Hepatocyte (in vitro differentiated cells): ENCODE data around the gene STX1A. TPM values are rescaled to one million over a fixed set of nuclear protein-coding genes. Genes with fewer than 3 reads are reported as not detected.

Experiments
- DNase-seq: peaks from one replicate; pipeline ENCODE4 v3.0.0-alpha.2; 2016; ENCODE audit warnings: low spot score
- H2AFZ ChIP-seq: fragments of 200-600 bp; sonication (generic); 2 replicates; pipeline ENCODE4 v1.6.0; 2016; ENCODE audit warnings: antibody characterized with exemption, mild to moderate bottlenecking
- H3K27ac ChIP-seq: fragments of 200-600 bp; sonication (generic); 2 replicates; pipeline ENCODE4 v1.5.1; 2016; ENCODE audit warnings: mild to moderate bottlenecking
- H3K27me3 ChIP-seq: fragments of 200-600 bp; sonication (generic); 2 replicates; pipeline ENCODE4 v1.6.1; 2016
- H3K36me3 ChIP-seq: fragments of 200-600 bp; sonication (generic); replicated peaks from 2 replicates; pipeline ENCODE4 v1.5.1; 2016; ENCODE audit warnings: low read depth; ENCODE audit not compliant: insufficient read depth
- H3K4me1 ChIP-seq: fragments of 200-600 bp; sonication (generic); 2 replicates; pipeline ENCODE4 v1.5.1; 2016; ENCODE audit warnings: mild to moderate bottlenecking, moderate library complexity; ENCODE audit not compliant: insufficient read depth
- H3K4me2 ChIP-seq: fragments of 200-600 bp; sonication (generic); 2 replicates; pipeline ENCODE4 v1.6.0; 2016
- H3K4me3 ChIP-seq: fragments of 200-600 bp; sonication (generic); 2 replicates; pipeline ENCODE4 v1.5.1; 2016; ENCODE audit warnings: mild to moderate bottlenecking
- H3K79me2 ChIP-seq: fragments of 200-600 bp; sonication (generic); 2 replicates; pipeline ENCODE4 v1.6.0; 2017; ENCODE audit warnings: mild to moderate bottlenecking
- H3K9me2 ChIP-seq: fragments of 200-600 bp; sonication (generic); replicated peaks from 2 replicates; pipeline ENCODE4 v1.6.0; 2017; ENCODE audit warnings: mild to moderate bottlenecking; ENCODE audit not compliant: insufficient read depth
- H3K9me3 ChIP-seq: fragments of 200-600 bp; sonication (generic); 2 replicates; pipeline ENCODE4 v1.5.1; 2016; ENCODE audit warnings: low read depth, mild to moderate bottlenecking
- H4K20me1 ChIP-seq: fragments of 200-600 bp; sonication (generic); 2 replicates; pipeline ENCODE4 v1.6.0; 2016; ENCODE audit warnings: mild to moderate bottlenecking; ENCODE audit not compliant: insufficient read depth, poor library complexity, severe bottlenecking
- EZH2 ChIP-seq: fragments of 200-600 bp; sonication (generic); IDR thresholded peaks from 2 replicates; pipeline ENCODE4 v1.6.1; 2016; ENCODE audit warnings: antibody characterized with exemption, mild to moderate bottlenecking, borderline replicate concordance
- EZH2phosphoT487 ChIP-seq: fragments of 200-600 bp; sonication (generic); IDR thresholded peaks from one replicate; pipeline ENCODE4 v1.6.1; 2018; ENCODE audit warnings: antibody characterized with exemption, mild to moderate bottlenecking, low read depth, moderate library complexity; ENCODE audit not compliant: unreplicated experiment, severe bottlenecking
- WGBS: methylation state at CpG from one replicate; pipeline ENCODE4 v1.1.6; 2016; ENCODE audit warnings: low lambda C conversion rate; ENCODE audit errors: missing lambda C conversion rate; 5-methylcytosine and 5-hydroxymethylcytosine counted together
- polyA plus RNA-seq: library from polyadenylated mRNA; unstranded; fragments of >200 nt; fragmentation: Nextera tagmentation; extraction: Ambion mirVana; gene quantifications from 2 replicates; pipeline ENCODE4 v1.2.1, GENCODE V29; 2016
- total RNA-seq: library from RNA; depleted of rRNA; stranded (reverse); fragments of >200 nt; gene quantifications from 2 replicates; pipeline ENCODE4 v1.2.3, GENCODE V29; 2014
- TF ChIP-seq, protein P1 (sequence below): fragments of 200-600 bp; sonication (generic); IDR thresholded peaks from 2 replicates; pipeline ENCODE4 v1.5.1; 2016; ENCODE audit warnings: antibody characterized with exemption, mild to moderate bottlenecking; ENCODE audit not compliant: poor library complexity

The STX1A gene
- total and polyA plus RNA-seq, 2 experiments from 2014 or later, result 22.8 to 27.1 TPM

DNA sequence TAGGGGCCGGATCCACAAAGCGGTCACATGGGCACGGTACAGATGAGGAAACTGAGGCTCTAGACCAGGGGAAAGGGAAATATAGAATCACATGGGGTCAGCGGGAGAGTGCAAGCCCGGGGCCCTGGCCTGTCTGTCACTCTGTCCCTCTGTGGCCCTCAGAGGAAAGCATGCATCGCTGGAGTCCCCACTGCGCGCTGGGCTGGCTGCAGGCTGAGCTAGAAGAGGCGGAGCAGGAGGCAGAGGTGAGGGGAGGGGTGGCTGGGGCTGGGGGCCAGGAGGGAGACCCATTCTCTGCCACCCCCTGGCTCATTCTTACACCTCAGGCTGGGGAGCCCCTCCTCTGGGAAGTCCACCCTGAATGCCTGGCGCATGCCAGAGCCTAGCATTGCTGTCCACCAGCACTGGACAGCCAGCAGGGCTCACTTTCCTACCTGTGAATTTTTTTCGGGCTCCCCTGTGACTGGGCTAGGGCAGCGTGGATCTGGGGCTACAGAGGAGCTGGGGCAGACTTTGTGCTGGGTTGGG lies 49.5 kb downstream of the STX1A start:
- H4K20me1 ChIP-seq, result no peaks in the 10 kb centered on the region
- H3K27me3 ChIP-seq, result no peaks in the 10 kb centered on the region
- no peaks in the 10 kb centered on the region for H3K36me3 ChIP-seq

DNA sequence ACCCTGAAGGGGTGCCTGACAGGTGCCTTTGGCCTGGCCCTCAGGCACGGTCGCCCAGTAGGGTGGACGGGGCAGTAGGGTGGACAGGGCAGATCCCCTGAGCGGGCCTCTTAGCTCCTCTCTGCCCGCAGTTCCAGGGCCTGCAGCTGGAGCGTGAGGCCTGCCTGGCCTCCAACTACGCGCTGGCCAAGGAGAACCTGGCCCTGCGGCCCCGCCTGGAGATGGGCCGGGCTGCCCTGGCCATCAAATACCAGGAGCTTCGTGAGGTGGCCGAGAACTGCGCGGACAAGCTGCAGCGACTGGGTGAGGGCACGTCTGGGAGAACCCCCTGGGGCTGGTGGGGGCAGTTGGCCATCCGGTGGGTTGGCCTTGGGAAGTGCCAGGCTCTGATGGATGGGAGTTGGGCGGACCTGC lies 50.2 kb downstream of the STX1A start:
- TF ChIP-seq EZH2 (no peak), EZH2phosphoT487 (no peak)
- TF ChIP-seq, protein P1, sequence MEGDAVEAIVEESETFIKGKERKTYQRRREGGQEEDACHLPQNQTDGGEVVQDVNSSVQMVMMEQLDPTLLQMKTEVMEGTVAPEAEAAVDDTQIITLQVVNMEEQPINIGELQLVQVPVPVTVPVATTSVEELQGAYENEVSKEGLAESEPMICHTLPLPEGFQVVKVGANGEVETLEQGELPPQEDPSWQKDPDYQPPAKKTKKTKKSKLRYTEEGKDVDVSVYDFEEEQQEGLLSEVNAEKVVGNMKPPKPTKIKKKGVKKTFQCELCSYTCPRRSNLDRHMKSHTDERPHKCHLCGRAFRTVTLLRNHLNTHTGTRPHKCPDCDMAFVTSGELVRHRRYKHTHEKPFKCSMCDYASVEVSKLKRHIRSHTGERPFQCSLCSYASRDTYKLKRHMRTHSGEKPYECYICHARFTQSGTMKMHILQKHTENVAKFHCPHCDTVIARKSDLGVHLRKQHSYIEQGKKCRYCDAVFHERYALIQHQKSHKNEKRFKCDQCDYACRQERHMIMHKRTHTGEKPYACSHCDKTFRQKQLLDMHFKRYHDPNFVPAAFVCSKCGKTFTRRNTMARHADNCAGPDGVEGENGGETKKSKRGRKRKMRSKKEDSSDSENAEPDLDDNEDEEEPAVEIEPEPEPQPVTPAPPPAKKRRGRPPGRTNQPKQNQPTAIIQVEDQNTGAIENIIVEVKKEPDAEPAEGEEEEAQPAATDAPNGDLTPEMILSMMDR, result no peak
- H3K27ac ChIP-seq, result no peak overlapping the region
- no peaks in the 10 kb centered on the region for H3K9me2 ChIP-seq
- peak overlapping the region; percentile 93 for H3K4me2 ChIP-seq
- no peaks in the 10 kb centered on the region for H3K36me3 ChIP-seq
- H3K4me3 ChIP-seq, result no peak overlapping the region
- no peaks in the 10 kb centered on the region for H3K27me3 ChIP-seq
- no peaks in the 10 kb centered on the region for H4K20me1 ChIP-seq
- peaks cover 8% of the 10 kb centered on the region for H3K4me1 ChIP-seq
- H3K9me3 ChIP-seq, result no peaks in the 10 kb centered on the region
- H2AFZ ChIP-seq, result no peak overlapping the region
- WGBS, result 85% methylated on average over 19 of the region's 19 CpGs
- peaks cover 8% of the 10 kb centered on the region for H3K79me2 ChIP-seq
- DNase-seq, result no peak

More for the DNA sequence above, 49.5 kb downstream of the STX1A start:
- WGBS, result 93% methylated on average over 12 of the region's 12 CpGs
- H3K4me2 ChIP-seq, result no peak overlapping the region
- no peak overlapping the region for H3K4me3 ChIP-seq
- no peaks in the 10 kb centered on the region for H3K9me2 ChIP-seq
- DNase-seq, result no peak
- no peak for TF ChIP-seq EZH2phosphoT487
- TF ChIP-seq EZH2, result no peak
- TF ChIP-seq, protein P1, result no peak
- no peak overlapping the region for H3K27ac ChIP-seq
- H3K79me2 ChIP-seq, result peaks cover 8% of the 10 kb centered on the region
- H3K9me3 ChIP-seq, result no peaks in the 10 kb centered on the region
- no peak overlapping the region for H2AFZ ChIP-seq
- H3K4me1 ChIP-seq, result peaks cover 8% of the 10 kb centered on the region

- WGBS, result 67% methylated on average over 3 of the region's 5 CpGs
- no peak overlapping the region for H3K27ac ChIP-seq
These were observed 50.6 kb downstream of the STX1A start for GRCh38 chr7:73668886-73669230.

More at GRCh38 chr7:73668886-73669230, 50.6 kb downstream of the STX1A start:
- no peak for DNase-seq
- H2AFZ ChIP-seq, result peak overlapping the region; percentile 71
- peak overlapping the region; percentile 93 for H3K4me2 ChIP-seq
- peak overlapping the region; percentile 83 for H3K4me3 ChIP-seq
- no peaks in the 10 kb centered on the region for H3K9me3 ChIP-seq
- H3K36me3 ChIP-seq, result no peaks in the 10 kb centered on the region
- peaks cover 8% of the 10 kb centered on the region for H3K4me1 ChIP-seq
- TF ChIP-seq, protein P1, result no peak
- TF ChIP-seq EZH2phosphoT487, result no peak
- TF ChIP-seq EZH2, result no peak
- H3K79me2 ChIP-seq, result peaks cover 8% of the 10 kb centered on the region
- no peaks in the 10 kb centered on the region for H3K9me2 ChIP-seq
- no peaks in the 10 kb centered on the region for H4K20me1 ChIP-seq
- no peaks in the 10 kb centered on the region for H3K27me3 ChIP-seq
